DMS79 treated with DMSO at 0.1 percent for 48 hours (cell line): ENCODE results near the gene SOCS7.

Experiments used
- DNase-seq: peaks from one replicate; lab custom pipeline; 2025; lab: John Stamatoyannopoulos, UW

SOCS7 gene

DNA sequence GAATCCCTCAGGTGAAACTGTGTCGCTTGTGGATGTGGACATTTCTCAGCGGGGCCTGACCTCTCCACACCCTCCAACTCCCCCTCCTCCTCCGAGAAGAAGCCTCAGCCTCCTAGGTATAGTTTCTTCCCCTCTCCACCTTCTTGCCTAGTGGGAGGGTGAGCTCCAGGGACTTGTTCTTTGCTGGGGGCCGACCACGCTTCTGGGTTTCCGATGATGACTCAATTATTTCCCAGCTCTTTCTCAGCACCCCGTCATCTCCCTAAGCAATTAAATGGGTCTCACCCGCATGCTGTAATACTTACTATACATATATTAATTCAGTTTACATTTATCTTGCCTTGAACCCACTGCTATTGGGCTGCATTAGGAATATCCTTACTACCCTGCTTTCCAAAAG lies 13.1 kb downstream of the SOCS7 start:
- DNase-seq = no peak

DNA sequence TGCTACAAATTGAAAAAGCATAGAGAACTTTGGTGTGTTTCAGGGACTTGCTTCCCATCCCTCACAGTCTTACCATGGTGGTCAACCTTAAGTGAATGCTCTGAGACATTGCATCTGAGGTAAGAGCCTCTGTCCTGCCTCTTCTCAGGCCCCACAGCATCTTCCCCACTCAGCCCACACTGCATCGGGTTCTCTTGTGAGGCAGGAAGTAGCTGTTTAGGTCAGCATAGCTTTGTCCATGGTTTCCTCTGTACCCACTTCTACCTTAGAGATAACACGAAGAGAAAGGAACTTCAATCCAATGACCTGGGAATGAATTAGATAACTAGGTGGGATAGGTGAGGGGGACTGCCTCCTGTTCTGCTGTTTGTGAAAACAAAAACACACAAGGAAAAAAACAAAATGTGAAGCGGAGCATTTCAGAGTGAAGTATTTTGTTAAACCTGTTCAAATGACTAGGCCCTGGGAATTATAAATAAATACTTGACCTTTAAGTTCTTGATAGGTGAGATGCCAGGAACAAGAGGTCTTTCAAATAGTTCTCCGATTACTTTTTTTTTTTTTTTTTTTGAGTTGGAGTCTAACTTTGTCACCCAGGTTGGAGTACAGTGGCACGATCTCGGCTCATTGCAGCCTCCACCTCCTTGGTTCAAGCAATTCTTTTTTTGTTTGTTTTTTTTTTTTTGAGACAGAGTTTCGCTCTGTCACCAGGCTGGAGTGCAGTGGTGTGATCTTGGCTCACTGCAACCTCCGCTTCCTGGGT lies 17.7 kb downstream of the SOCS7 start:
- DNase-seq = no peak

DNA sequence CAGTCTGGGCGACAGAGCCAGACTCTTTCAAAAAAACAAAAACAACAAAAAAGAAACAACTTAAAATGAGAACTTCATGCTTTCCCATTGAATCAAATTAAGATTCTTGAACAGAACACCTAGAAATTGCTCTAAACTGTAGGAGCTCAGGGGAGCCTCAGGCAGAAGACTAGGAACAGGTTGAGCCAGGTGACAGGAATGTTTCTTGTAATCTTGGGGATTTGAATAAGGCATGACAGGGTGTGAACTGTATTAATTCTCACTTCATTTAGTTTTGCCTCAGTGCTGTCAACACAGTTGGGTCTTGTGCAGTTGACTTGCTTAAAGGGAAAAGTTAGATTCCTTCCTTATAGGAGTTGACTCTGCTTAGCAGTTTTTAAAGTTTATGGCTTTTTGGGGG lies 27.8 kb downstream of the SOCS7 start:
- no peak for DNase-seq

DNA sequence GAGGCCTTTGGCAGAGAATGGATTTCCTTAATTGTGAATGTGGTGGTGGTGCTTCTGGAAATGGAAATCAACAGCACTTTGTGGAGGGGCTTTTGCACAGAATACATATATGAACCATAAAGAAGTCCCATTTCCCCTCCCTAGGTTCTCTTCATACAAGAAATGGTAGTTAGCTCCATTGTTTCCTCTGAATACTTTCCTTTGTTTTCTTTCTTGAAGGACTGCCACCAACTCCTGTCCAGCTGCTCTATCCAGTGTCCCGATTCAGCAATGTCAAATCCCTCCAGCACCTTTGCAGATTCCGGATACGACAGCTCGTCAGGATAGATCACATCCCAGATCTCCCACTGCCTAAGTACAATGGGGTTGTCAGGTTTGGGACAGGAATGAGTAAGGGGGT lies 43.4 kb downstream of the SOCS7 start:
- no peak for DNase-seq

DNA sequence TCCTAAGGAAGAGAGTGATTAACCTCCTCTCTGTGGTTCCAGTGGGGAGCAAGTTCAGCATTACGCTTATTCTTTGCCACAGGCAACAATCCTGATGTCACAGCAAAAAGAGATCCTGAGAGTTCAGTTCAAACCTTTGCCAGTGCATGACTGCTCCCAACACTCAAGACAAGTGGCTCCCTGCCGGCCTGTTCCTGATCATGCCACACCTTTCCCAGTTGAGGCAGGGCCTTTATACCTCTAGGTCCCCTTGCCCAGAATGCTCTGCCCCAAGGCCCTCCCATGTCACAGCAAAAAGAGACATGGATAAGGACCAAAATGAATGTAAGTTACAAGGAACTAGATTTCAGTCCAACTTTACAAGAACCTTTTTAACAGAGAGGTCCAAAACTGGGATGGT lies 45.6 kb downstream of the SOCS7 start:
- DNase-seq = no peak

DNA sequence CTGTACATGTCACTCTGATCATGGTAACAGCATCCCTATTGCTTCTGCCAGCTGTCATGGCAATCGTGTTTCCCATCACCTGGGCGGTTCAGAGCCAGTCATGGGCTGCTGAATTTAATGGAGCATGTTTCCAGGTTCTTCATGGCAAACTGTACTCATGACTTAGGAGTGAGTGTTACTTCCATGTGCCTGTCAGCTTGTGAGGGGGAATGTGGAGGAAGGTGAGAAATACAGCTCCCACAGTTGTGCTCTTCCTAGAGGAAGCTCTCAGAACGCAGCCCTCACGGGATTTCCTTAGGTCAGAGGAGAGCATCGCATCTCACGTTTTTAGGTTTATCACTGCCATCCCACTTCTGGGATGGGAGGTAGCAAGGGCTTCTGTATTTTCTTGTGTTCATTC lies 48.6 kb downstream of the SOCS7 start:
- no peak for DNase-seq

DNA sequence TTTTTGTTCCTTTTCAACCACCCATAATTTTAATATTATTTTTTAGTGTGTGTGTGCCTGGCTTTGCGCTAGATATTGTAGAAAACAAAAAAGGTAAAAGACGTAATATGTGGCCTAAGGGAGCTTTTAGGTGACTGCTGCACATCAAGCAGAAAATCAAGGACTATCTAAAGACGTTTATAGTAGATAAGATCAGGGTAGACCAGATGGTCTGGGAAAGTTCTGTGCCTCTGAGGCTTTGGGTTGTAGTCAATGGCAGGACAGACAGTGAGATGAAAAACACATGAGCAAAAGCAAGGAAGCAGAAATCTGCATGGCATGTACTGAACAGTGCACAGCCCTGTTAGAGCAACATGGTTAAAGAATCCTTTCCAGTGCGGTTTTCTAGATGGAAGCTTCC lies 49.8 kb downstream of the SOCS7 start:
- no peak for DNase-seq

DNA sequence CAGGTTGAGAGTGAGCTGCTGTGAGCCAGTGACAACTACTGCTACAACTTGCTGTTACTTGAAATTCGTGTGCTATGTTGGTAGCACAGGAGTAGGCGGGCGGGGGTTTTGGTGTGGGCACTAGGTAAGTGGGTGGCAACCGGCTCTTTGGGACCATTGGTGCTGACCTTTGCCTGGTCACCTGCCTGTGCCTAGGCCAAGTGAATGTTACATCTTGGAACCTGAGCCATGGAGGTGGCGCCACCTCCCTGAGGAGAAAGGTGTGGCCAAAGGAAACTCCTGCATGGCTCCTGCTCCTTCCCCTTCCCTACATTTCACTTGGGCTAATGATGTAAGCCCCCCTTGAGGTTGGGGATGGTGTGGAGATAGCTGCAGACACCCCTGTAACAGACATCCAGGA lies 51.3 kb downstream of the SOCS7 start:
- no peak for DNase-seq

DNA sequence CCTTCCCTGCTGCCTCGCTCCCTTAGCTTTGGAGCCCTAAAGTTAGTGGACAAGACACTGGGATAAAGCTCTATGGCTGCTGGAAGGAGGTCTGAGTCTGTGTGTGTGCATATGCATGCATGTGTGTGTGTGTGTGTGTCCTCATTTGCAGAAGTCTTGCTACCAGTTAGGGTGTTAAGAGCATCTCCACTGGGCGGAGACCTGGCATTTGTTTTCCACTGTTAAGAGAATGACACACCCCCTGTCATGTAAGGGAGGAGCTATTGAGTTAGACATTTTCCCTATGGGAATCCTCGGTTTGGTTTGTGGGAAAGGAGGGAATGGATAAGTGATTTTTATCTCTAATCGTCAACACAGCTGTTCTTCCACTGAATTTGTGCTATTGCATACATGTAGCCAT lies 51.8 kb downstream of the SOCS7 start:
- DNase-seq = no peak

DNA sequence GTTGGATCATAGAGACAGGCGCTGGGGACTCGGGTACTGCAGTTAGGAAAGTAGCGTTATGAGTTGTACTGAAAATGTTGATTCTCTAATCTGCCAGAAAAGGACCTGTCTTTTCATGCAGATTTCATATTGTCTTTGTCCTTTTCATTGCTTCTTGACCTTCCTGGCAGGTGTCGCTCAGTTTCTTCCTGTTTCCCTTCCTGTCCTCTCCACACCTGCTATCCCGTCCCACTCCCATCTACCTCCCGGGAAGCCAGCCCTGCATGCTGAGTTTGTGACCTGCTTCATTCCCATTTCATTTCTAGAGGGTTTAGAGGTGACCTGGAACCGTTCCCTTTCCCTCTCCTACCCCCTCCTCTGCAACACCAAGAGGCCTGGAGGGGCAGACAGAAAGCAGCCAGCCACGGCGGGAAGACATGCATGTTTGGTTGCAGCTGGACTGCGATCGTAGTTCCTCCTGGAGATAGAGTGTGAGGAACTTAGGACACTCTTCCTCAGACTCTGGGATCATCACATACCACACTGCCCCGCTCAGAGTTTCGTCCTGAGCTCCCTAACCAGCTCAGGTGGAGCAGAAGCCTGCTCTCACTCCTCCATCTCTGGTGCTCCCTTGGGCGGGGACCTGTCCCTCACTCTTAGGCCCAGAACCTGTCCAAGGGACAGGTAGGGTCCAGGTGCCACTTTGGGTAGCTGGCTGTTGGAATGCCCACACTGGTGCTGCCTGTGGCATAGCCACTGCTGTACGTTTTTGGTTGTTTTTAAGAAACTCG lies 52.7 kb downstream of the SOCS7 start:
- no peak for DNase-seq

DNA sequence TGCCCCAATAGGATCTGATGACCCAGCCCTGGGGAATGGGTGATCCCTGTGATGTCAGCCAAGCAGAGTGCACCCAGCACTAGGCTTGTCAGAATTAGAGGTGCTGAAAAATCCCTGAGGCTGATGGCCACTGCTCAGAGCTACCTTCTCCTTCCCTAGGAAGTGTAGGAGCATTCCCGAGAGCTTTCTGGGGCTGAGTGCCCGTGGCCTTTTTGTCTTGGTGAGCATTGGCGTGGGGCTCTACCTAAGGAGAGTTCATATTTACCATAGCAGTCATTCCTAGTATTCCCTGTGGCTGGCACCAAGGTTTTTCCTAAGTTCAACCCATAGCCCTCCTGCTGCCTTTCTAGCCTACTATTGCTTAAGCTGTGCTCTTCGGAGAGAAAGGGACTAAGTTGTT lies 54.0 kb downstream of the SOCS7 start:
- no peak for DNase-seq

DNA sequence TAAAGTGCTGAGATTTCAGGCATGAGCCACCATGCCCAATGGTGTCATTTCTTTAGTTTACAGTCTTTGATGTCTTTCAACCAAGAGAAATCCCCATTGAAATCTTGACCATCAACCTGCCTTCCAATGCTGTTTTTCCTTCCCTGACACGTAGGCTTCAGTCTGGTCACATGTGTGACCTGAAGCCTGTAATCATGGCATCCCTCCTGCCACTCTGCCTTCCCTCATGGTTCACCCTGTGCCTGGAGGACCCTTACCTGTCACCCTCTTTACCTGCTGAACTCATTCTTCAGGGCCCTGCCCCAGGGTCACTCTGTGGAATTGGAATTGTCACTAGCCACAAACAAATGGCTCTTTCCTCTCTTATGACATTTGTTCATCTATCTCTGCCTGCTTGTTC lies 58.6 kb downstream of the SOCS7 start:
- DNase-seq = no peak

DNA sequence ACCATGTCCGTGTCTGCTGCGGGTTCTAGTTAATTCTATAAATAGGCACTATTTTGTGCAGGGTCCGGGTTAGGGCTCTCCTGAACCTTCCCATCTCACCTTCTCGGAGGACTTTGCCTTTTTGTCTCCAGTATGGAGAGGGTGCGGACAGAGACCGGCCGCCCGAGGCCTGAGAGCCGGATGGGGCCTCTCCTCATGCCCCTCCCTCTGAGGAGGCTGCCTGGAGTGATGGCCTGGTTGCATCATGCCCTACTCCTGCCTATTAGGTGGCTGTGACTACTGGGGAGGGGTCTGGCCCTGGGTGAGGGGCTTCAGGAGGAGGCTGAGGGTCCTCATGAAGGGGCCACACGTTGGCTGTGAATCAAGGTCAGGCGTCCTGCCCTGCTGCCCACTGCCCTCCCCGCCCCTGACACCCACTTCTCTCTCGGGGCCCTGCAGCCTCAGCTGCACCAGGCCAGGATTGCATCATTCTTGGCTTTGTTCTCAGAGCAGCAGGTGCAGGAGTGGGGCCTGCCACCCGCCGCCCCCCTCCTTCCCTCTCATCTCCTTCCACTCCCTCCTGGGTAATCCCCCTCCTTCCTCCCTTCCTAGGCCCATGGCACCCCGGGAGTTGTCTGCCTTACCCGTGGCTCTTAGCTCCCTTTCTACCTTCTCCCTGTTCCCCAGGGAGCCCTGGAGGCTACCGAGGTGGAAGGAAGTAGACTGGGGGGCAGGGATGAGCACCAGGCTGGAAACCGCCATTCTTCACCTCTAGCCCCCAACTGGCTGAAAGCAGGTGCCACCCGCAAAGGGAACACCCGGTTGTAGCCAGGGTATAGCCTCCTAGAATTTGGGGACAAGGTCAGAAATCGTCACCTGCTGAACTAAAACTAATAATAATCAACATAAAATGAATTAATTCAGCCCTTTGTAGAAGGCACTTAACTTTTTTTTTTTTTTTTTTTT lies 63.9 kb downstream of the SOCS7 start:
- DNase-seq = peak; percentile 94

DNA sequence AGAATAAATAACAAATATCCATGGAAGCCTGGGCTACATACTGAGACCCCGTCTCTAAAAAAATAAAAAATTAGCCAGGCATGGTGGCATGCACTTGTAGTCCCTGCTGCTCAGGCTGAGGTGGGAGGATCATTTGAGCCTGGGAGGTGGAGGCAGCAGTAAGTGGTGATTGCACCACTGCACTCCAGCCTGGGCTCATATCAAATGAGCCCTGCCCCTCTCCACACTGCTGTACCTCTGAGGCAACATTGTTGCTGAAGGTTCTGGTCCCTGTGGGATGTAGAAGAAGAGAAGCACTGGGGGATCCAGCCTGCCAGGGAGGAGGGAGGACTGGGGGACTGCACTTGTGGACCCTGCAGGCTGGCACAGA lies 65.2 kb downstream of the SOCS7 start:
- peak; percentile 34 for DNase-seq

DNA sequence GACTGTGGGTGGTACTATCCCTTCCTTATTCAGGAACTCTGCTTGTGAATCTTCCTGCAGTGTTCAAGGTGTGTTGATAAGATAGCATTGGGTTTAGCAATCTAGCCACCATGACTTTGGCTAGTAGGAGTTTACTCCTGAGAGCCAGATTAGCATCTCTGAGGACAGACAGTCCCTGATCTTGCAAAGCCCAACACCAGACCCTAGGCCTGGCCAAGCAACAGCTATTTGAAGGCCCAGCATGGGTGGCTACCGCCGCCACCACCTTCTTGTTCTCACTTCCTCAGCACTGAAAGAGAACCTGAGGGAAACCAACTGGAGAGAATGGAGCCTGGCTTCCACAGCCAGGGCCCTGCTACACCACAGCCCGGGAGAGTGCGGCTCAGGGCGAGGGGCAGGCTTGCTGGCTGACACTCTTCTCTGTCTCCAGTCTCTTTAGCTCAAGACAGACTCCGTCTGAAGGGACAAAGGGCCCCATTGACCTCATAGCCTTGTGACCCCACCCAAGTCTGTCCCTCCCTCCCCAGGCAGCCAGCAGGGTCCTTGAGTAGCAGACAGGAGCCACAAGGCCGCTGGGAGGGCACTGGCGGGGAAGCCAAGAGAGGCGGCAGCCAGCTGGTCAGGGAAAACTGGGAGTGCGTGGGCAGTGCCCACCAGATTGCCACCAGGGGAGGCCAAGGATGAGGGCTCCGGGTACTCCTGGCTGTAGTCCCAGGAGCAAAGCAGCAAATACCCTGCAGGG lies 65.7 kb downstream of the SOCS7 start:
- DNase-seq = no peak

DNA sequence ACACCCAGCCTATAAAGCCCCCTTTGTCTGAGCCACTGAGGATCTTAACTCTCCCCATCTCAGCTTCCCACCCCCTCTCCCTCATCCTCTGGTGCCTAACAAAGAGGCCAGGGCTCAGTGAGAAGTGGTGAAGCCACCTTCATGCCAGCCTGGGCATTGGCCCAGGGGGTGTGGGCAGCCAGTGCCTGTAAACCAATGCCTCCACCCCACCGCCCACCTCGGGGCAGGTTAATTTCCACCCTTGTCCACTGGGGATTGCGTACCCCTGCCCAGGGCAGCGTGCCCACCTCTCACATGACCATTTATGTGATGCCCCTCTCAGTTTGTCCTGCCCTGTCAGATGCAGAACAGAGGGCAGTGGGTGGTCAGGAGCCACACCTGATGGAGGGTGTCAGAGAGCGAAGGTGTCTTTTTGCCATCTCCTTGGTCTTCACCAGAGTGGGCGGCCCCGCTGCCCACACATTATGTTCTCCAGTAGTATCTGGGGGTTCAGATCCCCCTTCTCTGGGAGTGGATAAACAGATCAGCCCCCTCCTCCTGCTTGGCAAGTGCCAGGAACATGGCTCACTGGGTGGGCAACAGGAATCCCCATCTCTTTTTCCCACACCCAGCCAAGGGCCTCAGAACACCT lies 66.5 kb downstream of the SOCS7 start:
- DNase-seq = no peak

DNA sequence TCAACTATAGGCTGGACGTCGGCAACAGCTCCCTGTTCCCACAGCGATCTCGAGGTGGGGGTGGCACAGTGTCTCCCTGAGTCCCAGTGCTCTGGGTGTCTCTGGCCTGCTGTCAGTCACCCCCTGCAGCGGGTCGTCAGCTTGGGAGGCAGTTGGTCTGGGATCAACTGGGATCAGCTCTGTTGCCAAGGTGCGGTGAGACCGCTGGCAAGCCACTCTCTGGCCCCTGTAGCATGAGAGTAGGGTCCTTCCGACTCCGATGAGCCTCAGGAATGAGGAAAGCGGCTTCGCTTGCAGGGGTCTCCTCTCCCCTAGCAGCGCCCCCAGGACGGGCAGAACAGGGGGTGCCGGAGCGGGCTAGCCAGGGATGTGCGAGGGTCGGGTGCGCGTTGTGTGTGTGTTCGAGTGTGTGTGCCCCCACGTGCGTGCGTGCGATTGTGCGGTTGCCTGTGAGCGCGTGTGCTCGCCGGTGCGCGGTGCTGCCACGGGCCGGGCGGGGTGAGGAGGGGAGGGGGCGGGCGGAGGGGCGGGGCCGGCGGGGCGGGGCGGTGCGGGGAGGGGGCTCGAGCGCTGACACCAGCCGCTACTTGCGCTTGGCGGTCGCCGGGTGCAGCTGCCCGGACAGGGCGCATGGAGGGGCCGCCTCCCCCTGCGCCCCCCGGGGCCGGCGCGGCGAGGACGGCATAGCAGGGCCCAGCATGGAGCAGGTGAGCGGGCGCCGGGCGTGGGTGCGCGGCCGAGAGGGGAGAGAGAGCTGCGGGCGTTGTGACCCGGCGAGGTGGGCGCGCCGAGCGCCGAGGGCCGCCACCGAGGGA lies 67.3 kb downstream of the SOCS7 start:
- peak; percentile 28 for DNase-seq

DNA sequence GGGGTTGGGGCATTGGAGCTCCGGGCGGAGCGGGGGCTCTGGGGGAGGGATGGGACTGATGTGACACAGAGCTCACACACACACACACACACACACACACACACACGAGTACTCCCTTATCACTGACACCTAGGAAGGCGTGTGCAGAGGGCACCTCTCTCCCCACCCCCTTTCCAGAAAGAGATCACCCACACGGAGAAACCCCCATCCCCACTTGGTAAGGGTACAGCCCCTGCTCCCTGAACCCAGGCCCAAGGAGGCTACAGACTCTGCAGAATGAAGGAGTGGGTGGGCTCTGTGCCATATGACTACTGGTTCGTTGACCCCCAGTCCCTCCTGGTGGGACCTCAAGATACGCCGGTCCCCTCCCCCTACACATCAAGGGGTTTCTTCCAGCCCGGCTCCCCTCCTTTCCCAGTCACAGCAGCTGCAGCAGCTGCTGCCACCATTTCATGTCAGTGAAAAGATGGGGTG lies 67.9 kb downstream of the SOCS7 start:
- DNase-seq = no peak

DNA sequence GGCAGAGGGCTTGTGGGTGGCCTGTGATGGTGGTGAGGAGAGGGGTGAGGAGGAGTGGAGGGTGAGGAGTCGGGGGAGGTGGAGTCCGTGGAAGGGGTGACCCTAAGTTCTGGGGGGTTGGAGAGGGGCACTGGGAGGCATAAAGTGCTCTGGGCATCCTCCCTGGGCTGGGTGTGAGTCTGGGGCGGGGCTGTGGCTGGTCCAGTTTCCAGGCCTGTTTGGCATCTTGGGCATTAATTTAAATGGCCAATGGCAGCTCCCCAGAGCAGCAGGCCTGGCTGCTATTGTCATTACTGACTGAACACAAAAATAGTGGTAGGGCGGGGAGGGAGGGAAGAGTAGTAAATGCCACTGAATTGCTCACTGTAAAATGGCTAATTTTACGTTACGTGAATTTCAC lies 68.9 kb downstream of the SOCS7 start:
- no peak for DNase-seq

DNA sequence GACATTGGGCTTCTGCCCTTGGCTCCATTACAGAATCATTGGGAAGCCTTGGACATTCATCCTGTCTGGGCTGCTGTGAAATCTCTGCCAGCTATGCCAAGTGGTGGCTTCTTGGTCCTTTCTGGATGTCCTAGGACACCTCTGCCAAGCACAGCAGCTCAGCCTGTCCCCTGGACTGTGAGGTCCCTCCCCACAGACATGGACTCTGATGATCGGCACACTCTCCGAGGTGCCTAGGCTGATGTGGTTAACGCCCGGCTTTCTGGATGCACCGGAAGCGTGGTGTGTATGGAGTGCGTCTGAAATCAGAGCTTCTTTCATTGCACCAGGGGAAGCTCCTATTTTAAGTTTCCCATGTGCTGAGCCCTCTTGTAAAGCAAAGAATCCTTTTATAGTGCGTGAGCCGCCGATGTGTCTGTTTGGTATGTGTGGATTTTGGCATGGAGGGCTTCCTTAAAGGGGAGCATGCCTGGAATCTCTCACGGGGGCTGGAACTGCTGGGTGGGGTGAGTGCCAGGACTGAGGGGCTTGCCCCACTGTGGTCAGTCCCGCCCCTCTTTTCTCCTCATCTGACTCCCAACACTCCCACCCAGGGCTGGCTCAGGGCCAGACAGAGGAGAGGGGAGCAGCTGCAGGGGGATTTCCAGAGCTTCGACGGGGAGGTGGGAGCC lies 69.7 kb downstream of the SOCS7 start:
- DNase-seq = no peak
